Mucosa of descending colon (tissue), 3 donors: ENCODE data around the gene PEPD. TPM values are rescaled to one million over a fixed set of nuclear protein-coding genes. Genes with fewer than 3 reads are reported as not detected.
A peak's percentile ranks its signal among the peaks of the same experiment; 100 is the strongest.

Experiments
- ATAC-seq: fragments of 200-7000 bp; cut with Tn5 transposase; one replicate; pipeline ENCODE4 v1.9.1; 2020; ENCODE audit warnings: mild to moderate bottlenecking, moderate library complexity
- DNase-seq, 3 donors: peaks; one replicate each; pipeline ENCODE4 v3.0.0-alpha.2; 2020
- H3K36me3 ChIP-seq: fragments of 200-600 bp; one replicate; pipeline ENCODE4 v1.8.0; 2021; ENCODE audit warnings: low read depth, mild to moderate bottlenecking
- H3K4me1 ChIP-seq: fragments of 200-600 bp; one replicate; pipeline ENCODE4 v1.8.0; 2021; ENCODE audit warnings: low read depth, mild to moderate bottlenecking
- H3K4me3 ChIP-seq: fragments of 200-600 bp; one replicate; pipeline ENCODE4 v1.8.0; 2021; ENCODE audit warnings: mild to moderate bottlenecking
- H3K9me3 ChIP-seq: fragments of 200-600 bp; one replicate; pipeline ENCODE4 v1.8.0; 2021; ENCODE audit warnings: mild to moderate bottlenecking
- CTCF ChIP-seq: fragments of 200-600 bp; IDR thresholded peaks from one replicate; pipeline ENCODE4 v1.8.0; 2022; ENCODE audit warnings: antibody characterized with exemption, mild to moderate bottlenecking
- intact Hi-C, 2 donors: fragments of 100-400 bp; cut with DNase I in 1 of 2; cut with micrococcal nuclease in 1 of 2; formaldehyde crosslinking; loops; one replicate each; pipeline versions ENCODE4 v1.11.0 to v1.11.1; 2022; cut with DNase I, micrococcal nuclease
- total RNA-seq, 3 donors: library from RNA; stranded (reverse); fragmentation: NEBNext Ultra II Directional in 2 of 3; extraction: Animal tissue kit (Norgen Biotek cat#: 25700) in 2 of 3; gene quantifications; one replicate each; pipeline versions ENCODE4 v1.2.1 to v1.2.4, GENCODE V29; 2021 to 2023
- donor health status: DM: no; HTN: no; CAD: no; lungs with moderate emphysema.
- donor health status: DM: no; HTN: no; CAD: no.
- donor health status: DM: no; HTN: yes; CAD: no.

PEPD gene
- total RNA-seq, 3 donors from 2014 or later = 40.4 to 91.5 (median 79.1) TPM

- TF ChIP-seq CTCF = no peak
- ATAC-seq = no peak
- DNase-seq = no peak
- H3K9me3 ChIP-seq = no peaks in the 10 kb centered on the region
- no peak overlapping the region for H3K4me3 ChIP-seq
- peaks cover 30% of the 10 kb centered on the region for H3K4me1 ChIP-seq
- no peaks in the 10 kb centered on the region for H3K36me3 ChIP-seq
- intact Hi-C loops = no loop called here
Observed at GRCh38 chr19:33368074-33368864, 153.3 kb downstream of the PEPD start.

- H3K9me3 ChIP-seq = no peaks in the 10 kb centered on the region
- H3K36me3 ChIP-seq = no peaks in the 10 kb centered on the region
- H3K4me1 ChIP-seq = peaks cover 25% of the 10 kb centered on the region
- DNase-seq = peak in 1 of 3 donors; percentile 35
- H3K4me3 ChIP-seq = no peak overlapping the region
- no peak for TF ChIP-seq CTCF
- intact Hi-C loops = no loop called here
- ATAC-seq = peak; percentile 79
Observed at GRCh38 chr19:33366897-33367296, 154.7 kb downstream of the PEPD start.

- DNase-seq (peak in 1 of 3 donors; percentile 79), ATAC-seq (peak; percentile 90)
- Histone ChIP-seq H3K9me3 (no peaks in the 10 kb centered on the region), H3K4me3 (no peak overlapping the region), H3K36me3 (no peaks in the 10 kb centered on the region), H3K4me1 (peaks cover 25% of the 10 kb centered on the region)
- intact Hi-C loops = no loop called here
- no peak for TF ChIP-seq CTCF
Observed at GRCh38 chr19:33366127-33366526, 155.5 kb downstream of the PEPD start.

- DNase-seq = peak in 2 of 3 donors; percentile 62
Observed at GRCh38 chr19:33365691-33366090, 155.9 kb downstream of the PEPD start.

GRCh38 chr19:33363476-33363875 lies 158.1 kb downstream of the PEPD start:
- ATAC-seq (no peak), DNase-seq (no peak)
- Histone ChIP-seq H3K9me3 (no peaks in the 10 kb centered on the region), H3K4me3 (no peak overlapping the region), H3K4me1 (peaks cover 25% of the 10 kb centered on the region), H3K36me3 (no peaks in the 10 kb centered on the region)
- TF ChIP-seq CTCF = no peak
- intact Hi-C loops = no loop called here

More at GRCh38 chr19:33365691-33366090, 155.9 kb downstream of the PEPD start:
- H3K4me3 ChIP-seq = no peak overlapping the region
- no peaks in the 10 kb centered on the region for H3K9me3 ChIP-seq
- intact Hi-C loops = no loop called here
- ATAC-seq = peak; percentile 81
- TF ChIP-seq CTCF = no peak
- no peaks in the 10 kb centered on the region for H3K36me3 ChIP-seq
- peaks cover 25% of the 10 kb centered on the region for H3K4me1 ChIP-seq
